Measurements from ENCODE around the gene RPS3. TPM values are rescaled to one million over a fixed set of nuclear protein-coding genes. Genes with fewer than 3 reads are reported as not detected.
"Not testable (repeated sequence)": the region's sequence is repeated elsewhere in the genome, so short reads cannot be mapped to it uniquely, and the experiment has no call there.

The RPS3 gene
- total and polyA plus RNA-seq, 2 donors (not counting 3 experiments of a cell fraction or from before 2014, with no cell fraction given): 2,973 to 3,734 TPM

GRCh38 chr11:75365711-75366181 is 33.6 kb upstream of the RPS3 start:
- H3K27ac ChIP-seq (ENCODE audit: insufficient read depth, low read depth, low read length): no peak overlapping the region
- TF ChIP-seq, protein P1, sequence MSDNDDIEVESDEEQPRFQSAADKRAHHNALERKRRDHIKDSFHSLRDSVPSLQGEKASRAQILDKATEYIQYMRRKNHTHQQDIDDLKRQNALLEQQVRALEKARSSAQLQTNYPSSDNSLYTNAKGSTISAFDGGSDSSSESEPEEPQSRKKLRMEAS (IDR thresholded peaks at IDR 0.05; ENCODE audit: insufficient read depth, insufficient read length): no peak
- TF ChIP-seq JUN (IDR thresholded peaks at IDR 0.05; ENCODE audit: borderline replicate concordance, insufficient read depth, insufficient read length, low read depth): peak; percentile 47
- no peak for TF ChIP-seq MYC (IDR thresholded peaks at IDR 0.05; ENCODE audit: low read depth, low read length)
- peak; percentile 33 for TF ChIP-seq FOS (IDR thresholded peaks at IDR 0.05; ENCODE audit: borderline replicate concordance, insufficient read depth, low read length)
- DNase-seq (ENCODE audit: low read depth, low spot score) (peak; percentile 60), FAIRE-seq (no peak)
- dilution Hi-C loops (cut with MboI; ENCODE audit: extremely low pct_ligation_motif_present, low sequenced_read_pairs) (no loop called here), intact Hi-C loops (cut with micrococcal nuclease) (no loop called here)
- H3K9me1 ChIP-seq (replicated peaks; ENCODE audit: control insufficient read depth, extremely low read depth, insufficient read depth, low read length): no peaks in the 10 kb centered on the region
- H3K36me3 ChIP-seq (ENCODE audit: control insufficient read depth in 2 of 2, extremely low read depth in 1 of 2, insufficient read depth in 2 of 2, low read length in 2 of 2): no peaks in the 10 kb centered on the region
- H3K4me2 ChIP-seq (ENCODE audit: insufficient read depth, low read length): no peak overlapping the region
- BruUV-seq (replicated peaks): no TSS peak
- CTCF ChIA-PET: interaction anchor here (0.8 kb wide), 1 partner anchor 13 kb away, joined by 3 read pairs; no protein-coding TSS in a partner anchor
- peaks cover 7% of the 10 kb centered on the region for H3K4me1 ChIP-seq (ENCODE audit: control insufficient read depth, extremely low read depth, insufficient read depth, low read length)
- no peak overlapping the region for H3K4me3 ChIP-seq (replicated peaks in 1 of 3; ENCODE audit: insufficient read depth in 1 of 3, low read depth in 1 of 3, low read length in 3 of 3)
- POLR2A ChIA-PET: no interaction called here
- no peaks in the 10 kb centered on the region for H3K79me2 ChIP-seq (ENCODE audit: control insufficient read depth, insufficient read depth, low read length)
- H3K9me3 ChIP-seq (replicated peaks; ENCODE audit: control insufficient read depth, insufficient read depth, low read length): no peaks in the 10 kb centered on the region
- peaks cover 0 to 1% of the 10 kb centered on the region in 2 experiments for H3K27me3 ChIP-seq (ENCODE audit: control insufficient read depth in 2 of 2, insufficient read depth in 2 of 2, low read length in 2 of 2)
- H2AFZ ChIP-seq (ENCODE audit: low read depth, low read length): no peak overlapping the region
- no peak overlapping the region for H3K9ac ChIP-seq (replicated peaks; ENCODE audit: extremely low read depth, insufficient read depth, low read length)
- H4K20me1 ChIP-seq (replicated peaks; ENCODE audit: control insufficient read depth, extremely low read depth, insufficient read depth, low read length): no peaks in the 10 kb centered on the region

- H3K79me2 ChIP-seq (ENCODE audit: control insufficient read depth, insufficient read depth, low read length); BruUV-seq (replicated peaks); H2AFZ ChIP-seq (ENCODE audit: low read depth, low read length); intact Hi-C loops (cut with micrococcal nuclease); CTCF ChIA-PET; H3K9me3 ChIP-seq (replicated peaks; ENCODE audit: control insufficient read depth, insufficient read depth, low read length); H3K9ac ChIP-seq (replicated peaks; ENCODE audit: extremely low read depth, insufficient read depth, low read length); H4K20me1 ChIP-seq (replicated peaks; ENCODE audit: control insufficient read depth, extremely low read depth, insufficient read depth, low read length); dilution Hi-C loops (cut with MboI; ENCODE audit: extremely low pct_ligation_motif_present, low sequenced_read_pairs); H3K4me1 ChIP-seq (ENCODE audit: control insufficient read depth, extremely low read depth, insufficient read depth, low read length); H3K4me3 ChIP-seq (replicated peaks in 1 of 3; ENCODE audit: insufficient read depth in 1 of 3, low read depth in 1 of 3, low read length in 3 of 3); H3K27ac ChIP-seq (ENCODE audit: insufficient read depth, low read depth, low read length); H3K9me1 ChIP-seq (replicated peaks; ENCODE audit: control insufficient read depth, extremely low read depth, insufficient read depth, low read length); H3K27me3 ChIP-seq (ENCODE audit: control insufficient read depth in 2 of 2, insufficient read depth in 2 of 2, low read length in 2 of 2); DNase-seq (ENCODE audit: low read depth, low spot score); H3K36me3 ChIP-seq (ENCODE audit: control insufficient read depth in 2 of 2, extremely low read depth in 1 of 2, insufficient read depth in 2 of 2, low read length in 2 of 2); FAIRE-seq; H3K4me2 ChIP-seq (ENCODE audit: insufficient read depth, low read length): not testable (repeated sequence)
- POLR2A ChIA-PET: interaction anchor here (0.6 kb wide), 1 partner anchor 10 kb away, joined by 4 read pairs; no protein-coding TSS in a partner anchor
Measured at GRCh38 chr11:75366826-75367225, 32.5 kb upstream of the RPS3 start.

Data from endothelial cell of umbilical vein (primary cell).